COLO668 (cell line): ENCODE data around the gene LARGE1.
"Not testable (repeated sequence)": the region's sequence is repeated elsewhere in the genome, so short reads cannot be mapped to it uniquely, and the experiment has no call there.

Experiments used
- DNase-seq: peaks from one replicate; lab custom pipeline; 2025; ENCODE audit not compliant: unreplicated experiment; lab: John Stamatoyannopoulos, UW

LARGE1 gene

DNA sequence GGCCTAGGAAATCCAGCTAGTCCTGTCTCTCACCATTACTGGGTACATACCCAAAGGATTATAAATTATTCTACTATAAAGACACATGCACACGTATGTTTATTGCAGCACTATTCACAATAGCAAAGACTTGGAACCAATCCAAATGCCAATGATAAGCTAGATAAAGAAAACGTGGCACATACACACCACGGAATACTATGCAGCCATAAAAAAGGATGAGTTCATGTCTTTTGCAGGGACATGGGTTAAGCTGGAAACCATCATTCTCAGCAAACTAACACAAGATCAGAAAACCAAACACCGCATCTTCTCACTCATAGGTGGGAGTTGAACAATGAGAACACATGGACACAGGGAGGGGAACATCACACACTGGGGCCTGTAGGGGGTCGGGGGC, 61.6 kb downstream of the LARGE1 start:
- DNase-seq, result not testable (repeated sequence)

DNA sequence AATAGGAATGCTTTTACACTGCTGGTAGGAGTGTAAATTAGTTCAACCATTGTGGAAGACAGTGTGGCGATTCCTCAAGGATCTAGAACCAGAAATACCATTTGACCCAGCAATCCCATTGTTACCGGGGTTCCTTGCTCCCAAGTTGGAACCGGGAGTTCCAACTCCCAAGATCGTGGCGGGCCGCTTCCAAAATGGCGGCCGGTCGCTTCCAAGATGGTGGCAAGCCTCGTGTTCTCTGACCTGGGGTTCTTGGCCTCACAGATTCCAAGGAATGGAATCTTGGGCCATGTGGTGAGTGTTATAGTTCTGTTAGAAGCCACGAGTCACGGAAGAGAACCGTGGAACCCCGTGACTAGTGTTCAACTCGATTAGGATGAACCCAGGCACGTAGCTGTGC, 62.5 kb downstream of the LARGE1 start:
- not testable (repeated sequence) for DNase-seq

DNA sequence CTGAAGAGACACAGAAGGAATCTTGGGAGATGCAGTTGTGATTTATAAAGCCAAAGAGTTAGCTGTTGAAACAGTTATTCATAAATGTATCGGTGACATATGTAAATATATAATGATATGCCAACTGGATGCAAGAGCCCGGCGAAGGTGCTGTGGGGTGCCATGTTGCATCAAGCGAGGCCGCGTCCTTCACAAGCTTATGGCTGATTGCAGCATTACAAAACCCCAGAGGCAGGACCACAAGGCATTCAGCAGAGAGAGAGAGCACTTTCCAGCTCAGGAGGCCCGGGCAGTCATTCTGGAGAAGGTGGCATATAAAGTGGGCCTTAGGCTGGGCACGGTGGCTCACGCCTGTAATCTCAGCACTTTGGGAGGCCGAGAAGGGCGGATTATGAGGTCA, 65.6 kb downstream of the LARGE1 start:
- DNase-seq, result no peak

DNA sequence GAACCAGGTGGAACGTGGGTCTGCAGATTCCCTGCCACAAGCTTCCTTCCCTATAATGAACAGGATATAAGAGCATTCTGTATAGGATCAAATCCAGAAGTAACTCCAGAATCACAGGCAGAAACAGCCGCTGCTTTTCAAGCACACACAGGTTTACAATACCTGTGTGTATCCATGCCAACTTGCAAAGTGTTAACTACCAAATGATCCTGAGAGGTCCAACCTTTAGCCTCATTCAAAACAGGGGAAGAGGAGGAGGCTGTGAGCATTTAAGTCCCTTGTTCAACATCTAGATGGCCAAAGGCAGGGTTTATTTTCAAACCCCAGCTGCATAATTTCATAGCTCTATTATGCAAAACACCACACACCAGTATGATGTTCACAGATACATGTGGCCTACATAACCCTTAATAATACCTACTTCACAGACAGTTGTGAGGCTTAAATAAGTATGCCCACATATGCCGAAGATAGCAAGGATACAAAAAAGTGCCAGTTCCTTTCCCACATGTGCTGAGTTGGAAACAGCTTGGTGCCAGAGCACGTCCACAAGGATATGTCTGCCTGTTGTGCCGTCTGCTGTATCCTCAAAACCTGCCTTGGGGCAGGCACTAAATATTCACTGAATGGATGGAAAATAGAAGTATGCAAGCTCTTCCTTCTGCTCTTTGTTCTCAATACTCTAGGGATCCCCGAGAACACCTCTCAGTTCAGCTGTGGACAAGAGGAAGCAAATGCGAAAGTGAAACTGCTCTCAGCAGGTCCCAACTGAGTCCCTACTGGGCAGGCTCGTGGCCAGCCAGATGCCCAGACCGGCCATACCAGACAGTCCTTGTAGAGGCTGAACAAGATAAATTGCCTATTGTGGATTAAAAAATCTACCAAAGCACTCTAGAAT, 66.8 kb downstream of the LARGE1 start:
- peak; percentile 67 for DNase-seq

DNA sequence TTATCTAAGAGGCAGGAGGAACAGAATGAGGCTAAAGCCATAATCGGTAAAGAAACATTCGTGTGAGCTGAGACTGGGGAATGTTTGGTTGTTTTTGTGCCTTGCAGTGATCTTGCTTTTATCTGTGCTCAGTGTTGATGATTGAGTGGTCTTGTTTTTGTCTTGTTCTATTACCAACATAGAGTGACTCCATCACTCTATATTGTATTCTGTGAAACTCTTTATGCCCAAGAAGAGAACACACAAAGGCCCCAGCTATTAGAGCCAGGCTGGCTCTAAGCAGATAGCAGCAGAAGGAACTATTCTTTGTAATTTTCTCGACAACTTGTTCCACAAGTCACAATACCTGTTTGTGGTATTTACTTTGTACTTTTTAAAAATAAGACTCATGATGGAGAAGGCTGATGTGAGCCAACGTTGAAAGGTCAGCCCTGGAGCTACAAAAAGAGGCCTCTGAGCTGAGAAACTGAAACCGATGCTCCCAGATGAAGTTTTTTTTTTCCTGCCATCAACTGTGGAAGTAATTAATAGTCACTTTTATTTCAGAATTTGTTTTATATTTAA, 68.4 kb downstream of the LARGE1 start:
- DNase-seq, result no peak

DNA sequence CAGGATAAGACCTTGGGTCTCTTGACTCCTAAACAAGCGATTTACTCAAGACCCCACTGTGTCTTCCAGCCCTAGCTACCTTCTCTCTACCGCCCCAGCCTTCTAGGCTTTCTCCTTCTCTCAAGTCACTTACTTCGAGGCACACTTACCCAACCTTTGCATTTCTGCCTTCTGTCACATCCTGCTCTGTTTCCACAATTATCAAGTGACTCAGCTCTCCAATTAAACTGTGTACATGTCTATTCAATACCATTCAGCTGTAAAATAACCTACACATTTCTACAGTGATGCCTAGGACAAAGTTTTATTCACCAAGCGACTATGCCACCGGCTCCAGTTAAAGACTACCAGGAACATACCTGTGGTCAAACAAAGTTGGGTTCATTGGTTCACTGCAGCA, 69.0 kb downstream of the LARGE1 start:
- no peak for DNase-seq

DNA sequence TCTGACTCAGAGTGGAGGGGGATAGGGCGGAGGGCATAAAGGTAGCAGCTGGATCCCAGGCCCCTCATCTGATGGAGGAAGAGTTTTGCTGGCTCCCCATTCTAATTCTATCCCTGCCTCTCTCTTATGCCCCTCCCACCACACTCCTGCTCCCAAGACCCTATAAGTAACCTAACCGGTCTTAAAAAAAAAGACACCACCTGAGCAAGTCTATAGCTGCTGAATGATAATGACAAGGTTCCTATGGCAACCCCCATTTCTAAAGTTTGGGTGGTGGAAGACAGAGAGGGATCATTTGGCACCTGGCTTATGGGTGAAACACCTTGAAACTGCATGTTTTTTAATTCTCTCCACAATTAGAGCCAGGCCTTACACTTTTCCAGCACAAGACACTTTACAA, 69.6 kb downstream of the LARGE1 start:
- no peak for DNase-seq

DNA sequence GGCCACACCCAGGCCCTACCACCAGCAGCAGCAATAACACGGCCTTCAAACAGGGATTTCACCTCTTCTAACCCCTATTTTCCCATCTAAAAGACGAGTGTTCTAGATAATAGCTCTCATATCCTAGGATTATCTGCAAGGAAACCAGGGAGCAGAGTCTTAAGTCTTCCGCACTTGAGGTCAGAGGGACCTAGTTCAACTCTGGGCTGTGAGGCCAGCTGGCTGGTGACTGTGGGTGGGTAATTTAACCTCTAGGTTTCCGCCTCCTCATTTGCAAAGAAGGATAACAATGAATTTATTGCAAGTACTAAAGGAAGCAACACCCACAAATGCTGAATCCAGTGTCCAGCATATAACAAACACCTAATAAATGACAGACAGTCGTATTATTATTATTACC, 70.1 kb downstream of the LARGE1 start:
- DNase-seq, result no peak

DNA sequence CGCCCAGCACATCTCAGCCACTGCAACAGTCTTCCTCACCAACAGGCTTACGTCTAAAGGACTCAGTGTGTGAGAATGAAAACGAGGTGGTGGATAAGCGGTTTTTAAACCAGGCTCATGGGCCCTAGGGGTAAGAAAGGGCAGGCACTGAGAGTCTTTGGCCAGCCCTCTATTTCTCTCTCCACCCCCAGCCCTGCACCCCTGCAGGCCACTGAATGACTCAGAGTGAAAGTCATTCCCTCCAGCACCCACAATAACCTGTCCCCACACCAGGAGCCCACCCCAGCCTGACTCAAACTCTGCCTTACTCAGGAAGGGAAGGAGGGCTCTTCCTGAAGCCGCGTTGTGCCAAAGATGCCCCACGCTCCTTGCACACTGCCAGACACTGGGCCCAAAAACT, 72.0 kb downstream of the LARGE1 start:
- DNase-seq, result no peak

DNA sequence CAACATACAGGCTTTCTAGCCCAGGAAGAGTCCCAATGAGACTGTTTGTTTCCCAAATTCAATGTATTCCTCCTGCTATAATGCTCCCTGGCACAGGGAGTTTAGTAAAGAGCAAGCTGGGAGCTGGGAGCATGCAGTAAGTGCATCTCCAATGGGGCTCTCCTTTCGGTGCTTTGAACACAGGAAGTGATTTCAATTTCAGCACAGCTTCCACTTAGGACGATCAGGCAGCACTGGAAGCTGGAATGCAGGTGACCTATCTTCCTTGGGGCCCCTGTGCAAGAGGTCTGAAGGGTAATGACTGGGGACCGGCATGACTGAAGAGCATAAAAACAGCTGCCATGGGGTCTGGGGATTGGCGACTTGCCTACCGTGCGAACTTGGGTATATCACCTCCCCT, 76.0 kb downstream of the LARGE1 start:
- DNase-seq, result peak; percentile 9

DNA sequence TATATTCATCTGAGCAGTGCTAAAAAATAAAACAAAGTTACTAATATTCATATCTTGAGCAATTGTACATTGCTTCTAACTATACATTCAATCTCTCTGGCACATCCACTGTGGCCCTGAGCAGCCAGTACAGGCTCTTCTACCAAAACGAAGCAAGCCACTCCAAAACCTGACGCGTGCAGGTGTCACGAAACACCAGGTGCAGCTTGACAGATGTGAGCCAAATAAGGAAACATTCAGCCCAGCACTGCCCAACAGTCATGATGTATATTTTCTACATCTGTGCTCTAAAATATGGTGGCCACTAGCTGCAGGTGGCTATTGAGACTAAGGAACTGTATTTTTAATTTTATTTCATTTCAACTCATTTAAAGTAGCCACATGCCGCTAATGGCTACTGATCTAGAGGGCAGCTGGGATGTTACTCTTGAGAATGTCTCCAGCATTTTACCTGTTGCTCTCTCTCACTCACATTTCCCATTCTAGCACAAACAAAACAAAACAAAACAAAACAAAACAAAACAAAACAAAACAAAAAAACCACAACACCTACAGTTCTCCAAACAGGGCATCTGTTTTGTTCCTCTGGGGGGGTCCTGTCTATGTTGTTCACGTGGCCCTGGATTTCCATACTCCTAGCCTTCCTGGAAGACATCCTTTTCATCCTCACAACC, 77.7 kb downstream of the LARGE1 start:
- DNase-seq, result peak; percentile 83

DNA sequence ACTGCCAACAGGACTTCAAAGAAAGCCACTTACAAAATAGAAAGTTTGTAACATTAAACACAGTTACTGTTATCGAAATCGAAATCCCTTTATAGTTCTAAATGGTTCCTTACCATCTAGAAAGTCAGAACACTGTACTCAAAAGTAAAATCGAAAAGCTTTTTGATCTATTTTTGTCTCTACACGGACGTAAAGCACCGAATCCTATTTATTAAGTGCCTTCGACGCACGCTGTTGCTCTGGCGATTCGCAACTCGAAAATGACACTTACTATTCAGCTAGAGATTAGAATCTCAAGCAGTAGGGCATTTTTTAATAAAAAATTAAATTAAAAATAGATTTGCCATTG, 78.3 kb downstream of the LARGE1 start:
- no peak for DNase-seq

DNA sequence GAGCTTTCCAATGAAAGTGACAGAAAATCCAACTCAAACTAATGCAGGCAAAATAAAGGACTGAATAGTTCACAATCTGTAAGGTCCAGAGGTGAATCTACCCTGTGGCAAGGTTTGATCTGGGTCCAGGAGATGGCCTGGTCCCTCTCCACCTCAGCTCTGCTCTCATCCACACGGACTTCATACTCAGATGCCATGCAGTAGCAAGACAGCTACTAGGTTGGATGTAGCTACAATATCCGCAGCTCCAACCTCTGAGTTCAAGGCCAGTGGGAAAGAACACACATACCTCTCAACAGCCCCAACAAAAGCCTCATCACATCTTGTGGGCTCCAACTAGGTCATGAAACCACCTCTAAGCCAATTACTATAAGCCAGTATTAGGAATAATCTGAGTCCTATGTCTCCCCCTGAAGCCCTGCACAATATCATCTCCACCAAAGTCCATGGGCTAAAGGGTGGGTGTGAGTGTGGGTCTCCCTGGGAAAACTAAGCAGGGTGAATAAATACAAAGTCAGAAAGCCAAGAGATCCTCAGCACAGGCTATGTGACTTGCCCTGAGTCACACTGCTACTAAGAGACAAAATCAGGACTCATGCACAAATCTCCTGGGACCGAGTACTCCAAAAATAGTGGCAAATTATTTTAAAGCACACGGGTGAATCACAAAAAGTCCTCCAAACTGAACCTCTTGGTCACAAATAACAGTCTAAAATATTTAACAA, 78.8 kb downstream of the LARGE1 start:
- no peak for DNase-seq

DNA sequence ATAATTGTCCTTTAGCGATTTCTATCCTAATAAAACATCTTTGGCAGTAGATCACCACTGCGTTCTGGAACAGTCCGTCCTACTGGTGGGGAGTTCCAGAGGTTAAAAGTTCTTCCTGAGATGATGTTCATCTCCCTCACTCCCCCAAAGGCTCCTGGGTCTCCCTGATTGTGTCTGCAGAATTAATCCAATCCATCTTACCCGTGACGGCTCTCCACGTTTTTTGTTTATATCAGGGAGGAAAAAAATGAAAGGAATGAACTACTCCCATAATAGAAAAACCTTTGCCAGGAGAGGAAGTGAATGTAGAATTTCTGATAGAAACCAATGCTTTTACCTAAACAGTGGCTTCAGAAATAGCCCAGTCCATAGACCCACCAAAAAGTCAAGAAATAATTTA, 81.6 kb downstream of the LARGE1 start:
- DNase-seq, result no peak

DNA sequence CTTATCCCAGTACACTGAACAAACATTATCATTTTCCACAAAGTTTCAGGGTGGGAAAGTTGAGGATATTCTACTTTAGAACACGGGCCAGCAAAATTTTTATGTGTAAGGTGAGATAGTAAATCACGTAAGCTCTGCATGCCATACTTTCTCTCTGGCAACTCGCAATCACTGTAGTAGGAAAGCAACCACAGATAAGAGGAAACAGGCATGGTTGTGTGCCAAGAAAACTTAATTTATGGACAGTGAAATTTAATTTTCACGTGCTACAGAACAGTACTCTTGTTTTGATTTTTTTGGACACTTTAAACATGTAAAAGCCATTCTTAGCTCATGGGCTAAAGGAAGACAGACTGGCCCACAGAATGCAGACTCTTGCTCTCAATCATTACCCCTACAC, 82.5 kb downstream of the LARGE1 start:
- no peak for DNase-seq

DNA sequence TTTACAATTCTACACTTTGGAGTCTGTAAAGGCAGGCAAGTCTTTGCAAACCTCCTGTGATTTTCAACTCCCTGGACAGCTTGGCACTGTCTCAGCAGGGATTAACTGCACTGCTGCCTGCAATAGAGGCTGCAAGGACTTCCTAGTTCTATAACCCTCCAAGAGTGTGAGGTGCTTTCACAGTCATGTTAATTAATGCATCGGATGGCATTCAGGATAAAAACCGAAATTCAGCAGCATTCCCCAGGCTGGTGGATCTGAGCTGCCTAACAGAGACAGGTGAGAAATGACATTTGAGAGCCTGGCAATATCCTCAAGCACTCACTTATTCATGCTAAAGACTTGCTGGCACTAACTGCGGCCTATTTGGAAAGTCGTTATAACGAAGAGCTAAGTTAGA, 85.0 kb downstream of the LARGE1 start:
- DNase-seq, result no peak

DNA sequence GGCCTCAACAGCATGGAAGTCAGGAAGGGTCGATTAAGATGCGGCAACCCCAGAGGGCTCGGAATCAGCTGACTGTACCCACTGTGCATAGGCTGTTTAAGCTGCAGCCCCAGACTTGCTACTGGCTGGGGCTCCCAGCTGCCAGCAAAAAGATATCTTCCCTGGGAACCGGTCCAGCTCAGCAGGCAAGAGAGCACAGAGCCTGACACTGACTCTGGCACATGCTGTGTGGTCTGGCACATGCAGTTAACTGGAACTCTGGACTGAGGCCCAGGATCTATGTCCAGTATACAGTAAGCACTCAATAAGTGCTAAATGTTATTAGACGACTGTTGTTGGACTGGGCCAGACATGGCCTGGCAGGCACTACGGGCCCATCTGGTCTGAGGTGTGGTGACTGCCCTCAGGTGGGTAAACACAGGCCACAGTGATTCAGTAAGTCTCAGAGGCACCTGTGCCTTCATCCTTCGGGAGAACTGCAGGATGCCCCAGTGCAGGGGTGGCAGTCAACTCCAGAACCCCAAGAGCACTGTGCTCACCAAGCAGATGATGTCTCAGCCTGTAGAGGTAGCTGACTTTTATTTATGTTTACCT, 87.6 kb downstream of the LARGE1 start:
- no peak for DNase-seq

DNA sequence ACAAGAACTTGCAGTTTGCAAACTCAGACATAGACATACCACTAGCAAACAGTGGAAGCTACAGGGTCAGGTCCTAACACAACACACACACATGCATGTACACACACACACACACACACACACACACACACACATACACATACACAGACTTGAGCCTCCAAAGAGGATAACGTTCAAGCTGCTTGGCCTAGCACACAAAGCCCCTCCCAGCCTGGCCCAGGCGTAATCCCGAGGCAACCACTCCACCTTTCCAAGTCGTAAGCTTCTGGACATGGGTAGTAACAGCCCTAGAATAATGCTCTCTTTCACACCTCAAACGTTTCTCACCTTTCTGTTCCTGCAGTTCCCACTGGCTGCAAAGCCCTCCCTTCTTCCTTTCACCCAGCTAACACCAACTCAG, 88.6 kb downstream of the LARGE1 start:
- no peak for DNase-seq

DNA sequence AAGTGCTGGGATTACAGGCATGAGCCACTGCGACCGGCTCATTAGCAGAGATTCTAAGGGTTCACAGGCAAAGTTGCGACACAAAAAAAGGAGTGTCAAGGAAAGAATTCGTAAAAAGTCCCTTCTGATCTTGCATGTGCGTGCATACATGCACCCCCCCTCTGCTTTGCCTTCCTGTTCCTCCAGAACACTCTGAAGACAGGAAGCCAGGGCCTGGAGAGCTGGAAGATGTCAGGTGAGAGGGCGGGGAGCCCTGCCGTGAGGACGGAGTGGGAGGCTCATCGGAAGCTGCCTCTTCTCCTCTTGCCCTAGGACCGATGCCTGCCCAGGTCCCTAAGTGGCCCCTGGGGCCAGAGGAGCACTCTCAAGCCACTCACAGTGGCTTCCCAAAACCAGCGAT, 89.1 kb downstream of the LARGE1 start:
- DNase-seq, result no peak

DNA sequence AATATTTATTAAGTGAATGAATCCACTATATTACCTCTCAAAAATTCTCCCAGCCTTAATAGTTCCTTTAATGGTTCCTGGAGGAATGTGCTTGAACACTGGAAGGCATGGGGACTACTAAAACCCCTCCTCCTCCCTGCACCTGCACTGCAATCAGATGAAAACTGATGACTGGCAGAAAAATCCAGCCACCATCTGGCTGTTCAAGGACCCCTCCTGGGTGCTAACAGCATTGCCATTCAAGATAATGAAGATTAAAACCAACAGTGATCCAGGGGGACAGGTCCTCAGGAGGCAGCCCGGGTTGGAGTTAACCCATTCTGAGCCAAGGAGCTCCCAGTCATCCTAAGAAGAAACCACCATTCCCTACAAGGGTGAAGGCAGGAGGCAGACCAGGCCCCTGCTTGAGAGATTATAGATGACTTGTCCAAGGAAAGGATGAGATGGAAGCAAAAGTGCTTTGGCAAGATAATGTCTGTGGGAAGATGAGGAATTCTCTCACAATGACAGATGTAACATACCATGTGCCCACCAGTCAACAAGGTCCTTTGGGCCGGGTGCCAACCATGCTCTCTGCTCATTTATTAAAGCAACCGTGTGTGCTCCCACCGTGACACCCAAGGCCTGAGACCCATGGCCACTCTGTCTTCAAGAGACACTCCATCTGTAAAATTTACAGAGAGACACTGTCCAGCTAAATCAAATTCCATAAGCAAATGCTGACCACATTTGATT, 90.6 kb downstream of the LARGE1 start:
- no peak for DNase-seq

DNA sequence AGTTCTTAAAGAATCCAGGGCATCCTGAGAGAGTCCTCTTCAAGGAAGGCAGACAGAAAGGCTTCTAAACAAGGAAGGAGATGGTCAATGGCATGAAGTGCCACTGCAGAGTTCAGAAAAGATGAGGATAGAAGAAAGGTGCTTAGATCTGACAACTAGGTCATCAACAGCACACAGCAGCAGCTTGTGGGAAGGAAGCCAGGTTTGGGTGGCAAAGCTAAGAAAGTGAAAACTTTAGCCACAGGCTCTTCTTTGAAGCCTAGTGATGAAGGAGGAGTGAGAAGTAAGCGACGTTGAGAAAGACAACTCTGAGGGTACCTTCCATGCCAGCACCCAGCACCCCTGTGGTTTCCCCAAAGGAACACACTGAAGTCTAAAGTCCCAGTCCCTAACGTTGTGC, 92.0 kb downstream of the LARGE1 start:
- no peak for DNase-seq
